DMS153 (cell line): Measurements from ENCODE around the gene CALD1.

ENCODE experiments used
- DNase-seq: peaks from one replicate; lab custom pipeline; 2025; lab: John Stamatoyannopoulos, UW

CALD1 gene

DNA sequence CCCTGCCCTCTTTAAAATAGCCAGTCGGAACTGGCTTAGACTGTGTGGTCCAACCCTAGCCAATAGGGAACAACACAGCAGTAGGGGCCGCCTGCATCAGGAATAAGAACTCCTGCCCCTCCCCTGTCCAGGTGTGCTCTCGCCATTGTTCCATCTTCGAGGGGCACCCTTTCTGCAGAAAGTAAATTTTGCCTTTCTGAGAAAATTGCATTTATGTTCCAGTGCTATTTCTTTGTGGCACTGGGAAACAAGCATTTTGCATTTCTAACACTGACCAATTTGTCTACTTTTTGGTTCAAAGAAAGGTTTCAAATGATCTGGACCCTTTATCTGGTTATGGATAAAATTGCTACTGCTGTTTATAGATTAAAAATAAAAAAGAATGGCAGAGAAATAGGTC, 116.6 kb downstream of the CALD1 start:
- DNase-seq: no peak

DNA sequence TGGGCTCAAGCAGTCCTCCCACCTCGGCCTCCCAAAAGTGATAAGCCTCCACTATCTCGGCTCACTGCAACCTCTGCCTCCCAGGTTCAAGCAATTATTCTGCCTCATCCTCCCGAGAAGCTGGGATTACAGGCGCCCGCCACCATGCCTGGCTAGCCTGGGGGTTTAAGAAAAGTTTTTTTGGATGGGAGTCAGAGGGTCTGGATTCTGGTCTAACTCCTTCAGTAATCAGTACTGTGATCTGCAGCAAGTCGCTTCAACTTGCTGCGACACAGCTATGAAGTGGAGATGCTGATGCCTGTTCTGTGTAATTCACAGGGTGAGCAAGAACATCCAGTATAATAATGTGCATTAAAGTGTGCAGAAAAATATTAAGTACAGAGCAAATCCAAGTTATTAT, 118.5 kb downstream of the CALD1 start:
- DNase-seq: no peak

DNA sequence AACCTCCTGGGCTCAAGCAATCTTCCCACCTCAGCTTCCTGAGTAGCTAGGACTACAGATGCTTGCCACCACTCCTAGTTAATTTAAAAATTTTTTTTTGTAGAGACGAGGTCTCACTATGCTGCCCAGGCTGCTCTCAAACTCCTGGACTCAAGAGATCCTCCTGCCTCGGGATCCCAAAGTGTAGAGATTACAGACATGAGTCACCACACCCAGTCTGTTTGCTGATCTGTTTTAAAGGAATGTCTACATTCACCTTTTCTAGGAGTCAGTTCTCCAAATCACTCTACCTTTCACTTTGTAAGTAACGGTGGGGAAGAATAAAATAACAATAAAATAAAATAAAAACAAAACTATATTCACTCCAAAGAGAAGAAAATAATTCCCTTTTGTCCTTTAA, 120.3 kb downstream of the CALD1 start:
- no peak for DNase-seq

DNA sequence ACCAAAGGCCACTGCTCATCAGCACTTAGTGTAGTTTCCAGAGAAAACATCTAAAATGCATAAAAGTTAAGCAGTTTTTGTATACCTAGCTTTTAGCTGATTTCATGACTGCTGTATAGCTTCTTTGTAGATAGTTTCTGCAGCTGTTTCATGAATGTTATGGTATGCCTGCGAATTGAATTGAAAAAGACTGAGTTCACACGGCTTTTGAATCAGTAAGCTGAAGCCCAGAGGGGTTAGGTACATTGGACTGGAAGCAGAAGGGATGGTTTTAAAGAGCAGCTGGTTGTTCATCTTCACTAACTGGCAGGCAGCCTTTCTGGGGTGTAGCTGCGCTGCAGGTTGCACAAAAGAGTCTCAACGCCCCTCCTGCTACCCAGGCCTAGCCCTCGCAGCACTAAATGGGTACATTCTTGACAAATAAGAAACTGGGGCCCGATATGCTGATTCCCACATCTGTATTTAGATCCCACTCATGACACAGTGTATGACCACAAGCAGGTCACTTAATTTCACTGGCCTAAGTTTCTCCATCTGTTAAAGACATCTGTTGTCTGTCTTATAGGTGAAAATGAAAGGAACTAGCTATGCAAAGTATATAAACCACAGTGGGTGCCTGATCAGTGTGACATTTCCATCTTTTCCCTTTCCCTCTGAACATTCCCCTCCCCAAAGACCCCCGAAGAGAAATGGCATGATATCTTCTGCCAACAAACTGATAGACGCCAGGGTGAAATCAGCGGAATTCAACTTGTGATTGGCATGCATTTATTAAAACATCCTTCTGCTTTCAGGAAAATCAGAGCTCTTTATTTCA, 120.9 kb downstream of the CALD1 start:
- DNase-seq: no peak

DNA sequence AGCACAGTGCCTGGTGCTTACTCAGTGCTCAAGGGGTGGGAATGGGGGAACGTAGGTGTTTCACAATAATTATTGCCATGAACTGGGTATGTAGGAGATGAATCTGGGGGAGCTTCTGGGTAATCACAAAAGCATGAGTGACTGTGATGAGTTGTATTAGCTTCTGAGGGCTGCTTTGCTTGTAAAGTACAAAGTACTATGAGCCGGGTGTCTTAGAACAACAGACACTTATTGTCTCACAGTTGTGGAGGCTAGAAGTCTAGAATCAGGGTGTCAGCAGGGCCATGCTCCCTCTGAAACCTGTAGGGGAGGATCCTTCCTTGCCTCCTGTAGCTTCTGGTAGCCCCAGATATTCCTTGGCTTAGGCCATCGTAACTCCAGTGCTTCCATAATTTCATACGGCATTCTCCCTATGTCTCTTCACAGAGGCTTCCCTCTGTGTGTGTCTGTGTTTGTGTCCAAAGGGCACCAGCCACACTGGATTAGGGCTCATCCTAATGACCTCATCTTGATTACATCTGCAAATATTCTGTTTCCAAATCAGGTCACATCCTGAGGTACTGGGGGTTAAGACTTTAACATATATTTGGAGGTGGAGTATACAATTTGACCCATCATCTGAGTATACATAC, 122.1 kb downstream of the CALD1 start:
- DNase-seq: no peak

DNA sequence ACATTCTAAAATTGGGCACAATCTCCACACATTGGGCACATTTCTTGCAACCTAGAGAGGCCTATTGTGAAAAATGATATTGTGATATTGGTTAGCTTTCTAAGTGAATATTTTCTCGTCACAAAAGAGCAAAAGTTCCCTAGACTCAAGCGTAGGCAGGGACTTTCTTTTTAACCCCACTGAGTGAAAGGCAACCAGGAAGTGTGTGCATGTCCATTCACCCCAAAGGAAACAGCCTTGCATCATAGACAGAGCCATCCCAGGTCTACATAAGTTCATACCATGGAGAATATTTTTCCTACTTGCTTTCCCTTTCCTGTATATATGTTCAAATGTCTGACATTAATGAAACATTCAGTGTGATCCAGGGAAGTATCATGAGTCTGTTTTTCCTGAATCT, 122.6 kb downstream of the CALD1 start:
- no peak for DNase-seq

DNA sequence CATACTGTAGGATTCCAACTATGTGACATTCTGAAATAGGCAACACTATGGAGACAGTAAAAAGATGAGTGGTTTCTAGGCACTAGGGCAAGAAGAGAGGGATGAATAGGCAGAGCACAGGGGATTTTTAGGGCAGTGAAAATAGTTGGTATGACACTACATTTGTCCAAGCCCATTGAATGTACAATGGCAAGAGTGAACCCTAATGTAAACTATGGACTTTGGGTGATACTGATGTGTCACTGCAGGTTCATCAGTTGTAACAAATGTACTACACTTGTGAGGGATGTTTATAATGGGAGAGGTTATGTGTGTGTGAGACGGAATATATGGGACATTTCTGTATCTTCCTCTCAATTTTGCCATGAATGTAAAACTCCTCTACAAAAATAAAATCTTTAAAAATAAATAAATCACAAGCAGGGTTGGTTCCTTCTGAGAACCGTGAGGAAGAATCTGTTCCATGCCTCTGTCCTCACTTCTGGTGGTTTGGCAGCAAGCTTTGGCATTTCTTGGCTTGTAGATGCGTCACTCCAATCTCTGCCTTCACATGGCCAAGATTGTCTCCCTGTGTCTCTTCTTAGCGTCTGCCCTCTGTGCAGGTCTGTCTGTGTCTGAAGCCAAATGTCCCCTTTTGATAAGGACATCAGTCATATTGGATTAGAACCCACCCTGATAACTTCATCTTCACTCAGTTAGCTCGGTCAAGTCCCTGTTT, 123.8 kb downstream of the CALD1 start:
- DNase-seq: no peak

DNA sequence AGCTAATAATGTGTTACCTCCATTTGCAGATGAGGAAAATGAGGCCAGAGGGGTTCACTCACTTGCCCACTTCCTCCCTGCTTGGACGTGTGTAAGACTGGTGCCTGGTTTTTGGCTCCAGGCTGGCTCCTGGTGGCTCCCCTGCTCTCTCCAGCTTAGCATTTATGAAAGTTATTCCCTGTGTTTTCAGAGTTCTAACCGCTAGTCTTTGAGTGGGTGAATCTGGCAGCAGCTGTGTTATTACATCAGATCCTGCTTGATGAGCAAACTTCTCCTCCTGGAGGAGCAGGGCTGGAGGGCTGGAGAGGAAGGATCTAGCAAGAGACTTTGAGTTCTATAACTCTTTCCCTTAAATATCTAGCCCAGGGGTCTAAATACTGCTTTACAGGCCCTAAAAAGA, 125.9 kb downstream of the CALD1 start:
- no peak for DNase-seq

DNA sequence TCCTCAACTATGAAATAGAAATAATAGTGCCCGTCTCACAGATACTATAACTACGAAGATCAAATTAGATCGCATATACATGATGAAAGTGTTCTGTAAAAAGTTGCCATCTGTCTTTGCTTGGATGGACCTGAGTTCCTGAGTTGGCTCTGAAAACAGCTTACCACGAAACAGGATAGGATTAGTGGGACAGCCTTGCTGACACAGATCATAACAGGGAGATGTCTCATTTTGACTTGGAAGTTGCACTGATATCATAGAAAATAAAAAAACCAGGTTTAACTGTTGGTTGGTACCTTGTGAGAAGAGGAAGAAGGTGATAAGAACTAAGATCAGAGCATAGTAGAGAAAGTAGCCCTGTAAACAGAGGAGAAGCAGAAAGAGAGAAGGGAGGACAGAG, 127.6 kb downstream of the CALD1 start:
- no peak for DNase-seq

DNA sequence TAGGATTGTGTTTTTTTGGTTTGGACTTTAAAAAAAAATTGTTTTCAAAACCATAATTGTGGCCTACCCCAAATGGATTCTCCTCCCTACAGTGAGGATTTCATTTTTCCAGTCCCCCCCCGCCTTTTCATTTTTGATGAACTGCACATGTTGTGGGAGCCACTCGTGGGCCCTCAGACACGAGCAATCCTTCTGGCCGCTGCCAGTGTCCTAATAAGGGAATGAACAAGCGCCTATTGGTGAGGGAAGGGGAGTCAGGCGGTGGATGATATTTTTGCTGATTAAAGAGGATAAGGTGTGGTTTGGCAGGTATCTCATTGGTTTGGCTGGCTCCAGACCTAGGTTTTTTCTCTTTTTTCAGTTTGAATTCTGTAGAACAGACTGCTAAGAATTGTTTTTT, 128.2 kb downstream of the CALD1 start:
- no peak for DNase-seq

DNA sequence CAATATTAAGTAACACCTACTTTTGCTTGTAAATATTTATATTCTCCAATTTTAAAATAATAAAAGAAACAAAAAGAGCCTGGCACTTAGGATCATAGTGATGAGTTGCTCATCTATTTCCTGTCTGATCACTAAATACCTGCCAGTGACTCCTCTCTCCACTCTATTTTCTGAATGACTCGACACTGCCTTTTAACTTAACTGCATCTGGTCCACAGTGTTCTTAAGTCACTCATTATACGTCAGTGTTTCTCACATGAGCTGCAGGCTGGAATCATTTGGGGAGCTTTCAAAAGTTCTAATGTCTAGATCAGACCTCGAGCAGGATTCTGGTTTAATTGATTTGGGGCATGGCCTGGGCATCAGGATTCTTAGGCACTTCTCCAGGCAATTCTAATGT, 128.9 kb downstream of the CALD1 start:
- no peak for DNase-seq

DNA sequence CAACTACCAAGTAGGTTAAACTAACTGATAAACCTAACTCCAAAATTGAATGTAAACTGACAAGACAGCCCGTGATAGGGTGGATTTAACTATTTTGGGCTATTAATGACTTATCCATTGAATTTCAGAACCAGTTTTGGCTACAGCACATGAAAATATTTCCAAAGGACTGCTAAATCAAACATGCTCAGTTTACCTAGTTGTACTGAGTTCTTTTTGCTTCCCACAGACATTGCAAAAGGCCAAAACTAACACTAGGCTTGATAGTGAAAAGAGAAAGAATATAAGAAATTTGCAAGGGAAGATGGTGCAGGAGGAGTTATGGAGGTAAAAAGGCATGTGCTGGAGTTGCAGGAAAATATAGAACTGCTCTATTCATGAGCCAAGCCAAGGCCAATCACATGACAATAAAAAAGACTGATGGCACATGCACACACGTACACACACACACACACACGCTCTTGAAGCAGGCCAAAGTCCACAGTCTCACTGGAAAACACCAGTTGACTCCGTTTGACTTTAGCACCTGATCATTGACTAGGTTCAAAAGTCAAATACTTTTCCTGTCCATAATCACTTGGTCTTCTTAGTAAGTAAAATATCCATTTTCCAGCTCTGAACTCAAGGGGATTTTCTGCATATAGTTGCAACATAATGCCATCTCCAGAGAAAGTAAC, 130.9 kb downstream of the CALD1 start:
- DNase-seq: no peak

DNA sequence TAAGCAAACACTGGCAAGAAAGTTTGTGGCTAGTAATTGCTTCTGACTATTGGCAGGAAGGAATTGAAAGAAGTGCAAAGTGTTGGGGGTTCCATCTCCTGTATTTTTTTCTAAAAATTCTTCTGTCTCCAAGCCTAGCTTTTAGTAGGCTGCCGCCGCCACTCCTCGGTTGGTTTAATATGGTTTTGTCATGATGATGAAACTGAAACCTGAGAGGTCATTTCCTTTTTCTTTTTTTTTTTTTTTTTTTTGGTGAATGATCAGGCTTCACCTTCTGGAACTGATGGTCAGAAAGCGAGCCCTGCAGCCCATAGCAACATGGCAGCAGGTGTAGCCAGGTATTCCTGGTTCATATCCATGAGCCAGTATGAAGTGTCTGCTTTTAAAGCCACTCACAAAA, 131.5 kb downstream of the CALD1 start:
- DNase-seq: no peak

DNA sequence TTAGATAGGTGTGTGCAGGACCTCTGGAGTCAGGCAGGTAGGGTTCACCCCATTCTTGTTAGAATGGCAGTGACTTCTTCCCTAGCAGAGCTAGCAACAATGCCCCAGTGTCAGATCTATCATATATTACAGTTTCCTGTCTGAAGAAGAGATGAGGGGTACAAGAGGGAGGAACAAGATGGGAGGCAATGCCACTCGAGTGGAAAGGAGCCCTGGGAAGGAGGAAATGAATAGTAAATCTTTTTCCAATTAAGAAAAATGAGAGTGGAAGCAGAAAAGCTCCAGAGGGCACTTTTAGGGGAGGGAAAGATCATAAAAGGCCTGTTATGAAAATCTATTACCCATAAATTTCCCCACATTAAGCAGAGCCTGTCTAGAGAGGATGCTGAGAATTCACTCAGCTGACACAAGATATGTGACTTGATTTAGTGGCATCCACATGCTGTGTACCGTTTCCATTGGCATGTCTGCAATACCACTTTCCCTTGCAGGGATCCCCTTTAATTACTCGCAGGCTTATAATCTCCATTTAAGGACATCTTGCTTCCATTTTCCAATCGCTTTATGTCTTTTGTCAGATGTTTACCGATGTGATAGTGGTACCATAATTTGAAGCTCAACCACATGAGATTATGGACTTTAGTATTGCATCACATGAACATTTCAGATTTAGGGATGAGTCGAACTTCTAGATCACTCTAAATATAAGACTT, 136.9 kb downstream of the CALD1 start:
- no peak for DNase-seq

DNA sequence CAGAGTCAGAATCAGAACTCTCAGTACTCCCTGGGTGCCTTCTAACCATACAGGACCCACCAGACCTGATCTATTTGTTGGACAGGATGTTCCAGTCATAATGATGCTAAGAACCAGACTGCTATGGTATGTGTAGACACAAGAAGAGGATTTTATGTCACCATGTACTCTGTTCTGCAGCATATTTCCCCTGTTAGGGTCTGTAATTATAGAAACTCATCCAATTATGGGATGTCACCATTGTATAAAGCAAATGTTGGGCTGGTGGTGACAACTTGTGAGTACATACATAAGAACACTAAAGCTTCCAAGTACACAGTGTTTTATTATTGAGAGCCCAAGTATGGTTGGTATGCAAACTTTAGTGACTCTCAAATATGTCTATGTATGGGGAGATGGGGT, 139.8 kb downstream of the CALD1 start:
- no peak for DNase-seq

DNA sequence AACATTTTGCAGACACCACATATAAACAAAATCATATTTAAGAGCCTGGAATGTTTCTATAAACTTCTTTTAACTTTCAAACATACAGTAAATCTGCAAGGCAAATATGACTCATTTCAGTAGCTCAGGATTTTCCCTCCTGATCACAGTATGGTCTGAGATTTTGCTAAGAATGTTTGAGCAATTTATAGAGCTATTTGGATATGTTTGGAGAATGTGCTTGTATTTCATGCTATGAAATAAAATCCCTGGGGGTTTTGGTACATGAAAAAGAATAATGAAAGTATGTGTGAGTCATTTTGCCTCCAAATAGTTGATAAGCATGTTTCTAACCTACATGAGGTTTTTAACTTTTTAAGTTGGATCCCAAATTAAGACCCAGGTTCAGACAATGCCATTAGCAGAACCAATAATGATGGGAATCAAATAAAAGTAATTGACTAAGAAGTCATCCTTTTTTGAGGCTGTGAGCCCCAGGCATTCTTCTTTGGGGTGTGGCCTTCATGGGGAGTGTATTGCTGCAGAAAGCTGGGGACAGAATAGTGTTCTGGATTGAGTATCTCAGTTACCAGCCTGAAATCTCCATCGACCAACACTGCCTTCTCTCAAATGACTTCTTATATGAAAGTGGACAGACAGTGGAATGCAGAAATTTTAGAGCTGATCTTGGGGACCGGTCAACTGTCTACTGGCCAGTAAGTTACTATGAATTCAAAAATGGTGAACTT, 140.8 kb downstream of the CALD1 start:
- DNase-seq: no peak

DNA sequence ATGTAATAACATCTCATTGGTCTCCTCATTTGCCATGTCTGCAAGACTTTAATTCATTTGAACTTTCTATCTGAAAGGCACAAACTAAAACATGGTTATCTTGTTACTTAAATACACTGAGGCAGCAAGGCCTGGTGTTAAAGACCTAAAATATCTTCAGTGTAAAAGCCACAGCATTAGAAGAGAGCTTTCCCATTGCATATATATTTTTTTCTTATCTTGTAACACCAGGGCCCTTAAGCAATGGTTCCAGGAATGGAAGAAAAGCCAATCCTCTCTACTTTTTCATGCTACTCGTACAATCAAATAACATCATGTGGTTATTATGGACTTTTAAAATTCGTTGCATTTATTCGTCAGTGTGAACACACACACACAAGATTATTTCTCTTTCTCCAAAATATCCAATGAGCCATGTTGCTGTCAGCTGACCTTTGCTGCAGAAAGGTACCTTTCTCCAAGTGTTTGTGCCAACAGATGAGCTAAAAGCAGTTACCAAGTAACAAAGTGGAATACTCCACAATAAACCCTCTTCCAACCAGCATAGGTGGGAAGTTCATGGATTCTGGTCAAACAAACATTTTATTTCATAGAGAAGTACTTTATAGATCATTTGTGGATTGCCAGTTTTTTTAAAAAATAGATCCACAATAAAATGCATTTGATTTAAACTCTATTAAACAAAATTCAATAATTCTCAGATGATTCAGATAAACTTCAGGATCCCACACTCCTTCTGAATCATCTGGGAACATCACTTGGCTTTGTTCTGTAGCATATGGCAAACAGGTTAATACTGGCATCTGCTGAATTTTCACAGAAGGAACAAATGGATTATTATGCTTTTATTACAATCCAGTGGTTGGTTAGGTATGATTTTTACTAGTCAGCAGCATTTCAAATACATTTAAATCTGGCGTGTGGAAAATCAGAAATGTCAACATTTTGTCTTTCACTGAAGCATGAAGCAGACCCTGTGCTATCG, 143.6 kb downstream of the CALD1 start:
- no peak for DNase-seq

DNA sequence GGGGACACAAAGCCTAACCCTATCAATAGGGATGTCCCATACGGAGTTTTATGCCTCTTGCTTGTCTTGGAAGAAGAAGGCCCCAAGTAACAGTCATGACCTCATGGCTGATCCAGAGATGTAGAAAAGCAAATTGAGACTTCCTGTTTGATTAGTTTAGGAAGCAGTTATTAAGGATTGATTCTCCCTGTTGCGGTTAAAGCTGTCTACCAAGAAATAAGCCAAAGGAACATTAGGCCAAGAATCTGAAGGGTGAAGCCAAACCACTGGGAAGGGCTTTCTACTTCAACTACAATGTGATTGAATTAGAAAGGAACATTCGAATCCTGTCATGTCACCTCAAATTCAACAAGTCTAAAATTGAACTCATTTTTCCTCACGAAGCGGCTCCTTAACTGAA, 146.3 kb downstream of the CALD1 start:
- DNase-seq: no peak

DNA sequence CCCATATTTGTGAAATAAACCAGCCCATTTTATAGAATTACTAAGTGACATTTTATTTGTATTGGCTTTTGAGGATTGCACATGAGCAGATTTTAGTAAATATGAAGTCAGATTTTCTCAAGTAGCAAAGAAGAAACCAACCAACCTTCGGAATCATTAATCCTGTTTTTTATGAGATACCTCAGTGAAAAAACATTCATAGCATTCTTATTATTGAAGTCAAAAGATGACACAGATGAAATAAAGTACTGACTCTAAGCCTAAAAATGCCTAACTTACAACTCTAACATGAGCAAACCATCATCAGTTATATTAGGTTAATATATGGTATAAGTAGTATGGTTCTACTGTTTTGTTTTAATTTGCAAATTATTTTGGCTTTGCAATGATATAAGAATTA, 147.0 kb downstream of the CALD1 start:
- no peak for DNase-seq

DNA sequence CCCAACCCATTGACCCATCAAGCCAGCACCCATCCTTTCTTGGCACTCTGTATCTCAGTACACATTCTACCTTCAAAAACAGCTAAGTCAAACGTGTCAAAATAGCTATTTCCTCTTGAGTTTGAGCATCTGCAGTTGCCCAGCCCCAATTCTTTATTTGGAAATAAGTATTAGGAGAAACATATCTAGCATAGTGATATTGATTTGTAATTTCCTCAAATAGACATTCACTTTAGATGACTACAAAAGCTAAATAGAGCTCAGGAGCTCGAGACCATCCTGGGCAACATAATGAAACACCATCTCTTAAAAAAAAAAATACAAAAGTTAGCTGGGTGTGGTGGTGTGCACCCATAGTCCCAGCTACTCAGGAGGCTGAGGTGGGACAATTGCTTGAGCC, 147.6 kb downstream of the CALD1 start:
- no peak for DNase-seq
